ENCODE measurements around the gene CCNDBP1. TPM values are rescaled to one million over a fixed set of nuclear protein-coding genes. Genes with fewer than 3 reads are reported as not detected.
A peak's percentile ranks its signal among the peaks of the same experiment; 100 is the strongest.

Gene CCNDBP1
- total RNA-seq, 1 donor from 2014 or later: 54.4 TPM

DNA sequence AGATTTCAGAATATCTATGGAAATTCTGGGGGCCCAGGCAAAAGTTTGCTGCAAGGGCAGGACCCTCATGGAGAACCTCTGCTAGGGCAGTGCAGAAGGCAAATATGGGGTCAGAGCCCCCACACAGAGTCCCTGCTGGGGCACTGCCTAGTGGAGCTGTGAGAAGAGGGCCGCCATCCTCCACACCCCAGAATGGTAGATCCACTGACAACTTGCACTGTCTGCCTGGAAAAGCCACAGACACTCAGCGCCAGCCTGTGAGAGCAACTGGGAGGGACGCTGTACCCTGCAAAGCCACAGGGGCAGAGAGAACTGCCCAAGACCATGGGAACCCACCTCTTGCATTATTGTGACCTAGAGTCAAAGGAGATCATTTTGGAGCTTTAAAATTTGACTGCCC is 13.8 kb downstream of the CCNDBP1 start:
- peaks cover 32% of the 10 kb centered on the region for H3K4me1 ChIP-seq
- TF ChIP-seq, protein P1, sequence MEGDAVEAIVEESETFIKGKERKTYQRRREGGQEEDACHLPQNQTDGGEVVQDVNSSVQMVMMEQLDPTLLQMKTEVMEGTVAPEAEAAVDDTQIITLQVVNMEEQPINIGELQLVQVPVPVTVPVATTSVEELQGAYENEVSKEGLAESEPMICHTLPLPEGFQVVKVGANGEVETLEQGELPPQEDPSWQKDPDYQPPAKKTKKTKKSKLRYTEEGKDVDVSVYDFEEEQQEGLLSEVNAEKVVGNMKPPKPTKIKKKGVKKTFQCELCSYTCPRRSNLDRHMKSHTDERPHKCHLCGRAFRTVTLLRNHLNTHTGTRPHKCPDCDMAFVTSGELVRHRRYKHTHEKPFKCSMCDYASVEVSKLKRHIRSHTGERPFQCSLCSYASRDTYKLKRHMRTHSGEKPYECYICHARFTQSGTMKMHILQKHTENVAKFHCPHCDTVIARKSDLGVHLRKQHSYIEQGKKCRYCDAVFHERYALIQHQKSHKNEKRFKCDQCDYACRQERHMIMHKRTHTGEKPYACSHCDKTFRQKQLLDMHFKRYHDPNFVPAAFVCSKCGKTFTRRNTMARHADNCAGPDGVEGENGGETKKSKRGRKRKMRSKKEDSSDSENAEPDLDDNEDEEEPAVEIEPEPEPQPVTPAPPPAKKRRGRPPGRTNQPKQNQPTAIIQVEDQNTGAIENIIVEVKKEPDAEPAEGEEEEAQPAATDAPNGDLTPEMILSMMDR (IDR thresholded peaks at IDR 0.05; ENCODE audit: borderline replicate concordance): no peak
- peaks cover 5% of the 10 kb centered on the region for H3K9me3 ChIP-seq (replicated peaks)
- H3K27me3 ChIP-seq (ENCODE audit: low read depth): no peaks in the 10 kb centered on the region
- H3K27ac ChIP-seq (replicated peaks): no peak overlapping the region
- intact Hi-C loops (cut with micrococcal nuclease): no loop called here
- H3K36me3 ChIP-seq: peaks cover 43% of the 10 kb centered on the region
- no peak overlapping the region for H3K4me3 ChIP-seq
- DNase-seq: no peak

DNA sequence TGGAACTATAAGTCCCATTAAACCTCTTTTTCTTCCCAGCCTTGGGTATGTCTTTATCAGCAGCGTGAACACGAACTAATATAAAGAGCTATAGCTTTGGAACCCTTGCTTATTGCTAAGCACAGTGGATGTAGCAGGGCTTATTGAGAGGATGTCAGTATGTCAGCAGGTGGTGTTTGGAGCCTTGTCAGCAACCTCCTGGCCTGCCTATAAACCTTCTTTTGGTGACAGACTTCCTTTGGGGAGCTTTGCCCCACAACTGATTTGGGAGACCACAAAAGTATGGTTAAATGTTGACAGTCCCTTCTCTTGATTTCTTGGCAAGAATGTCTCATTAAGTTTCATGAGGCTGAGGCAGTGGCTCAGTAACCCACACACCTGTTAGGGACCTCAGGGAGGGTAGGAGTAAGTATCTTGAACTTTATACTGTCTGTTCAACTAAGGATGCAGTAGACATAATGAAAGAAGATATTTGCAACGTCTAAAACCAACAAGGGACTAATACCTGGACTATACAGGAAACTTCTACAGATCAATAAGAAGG is 14.8 kb downstream of the CCNDBP1 start:
- Histone ChIP-seq H3K4me1 (peaks cover 27% of the 10 kb centered on the region), H3K27me3 (ENCODE audit: low read depth) (no peaks in the 10 kb centered on the region), H3K27ac (replicated peaks) (no peak overlapping the region), H3K36me3 (peaks cover 35% of the 10 kb centered on the region), H3K4me3 (no peak overlapping the region), H3K9me3 (replicated peaks) (peaks cover 5% of the 10 kb centered on the region)
- intact Hi-C loops (cut with micrococcal nuclease): no loop called here
- TF ChIP-seq, protein P1 (IDR thresholded peaks at IDR 0.05; ENCODE audit: borderline replicate concordance): no peak
- no peak for DNase-seq

DNA sequence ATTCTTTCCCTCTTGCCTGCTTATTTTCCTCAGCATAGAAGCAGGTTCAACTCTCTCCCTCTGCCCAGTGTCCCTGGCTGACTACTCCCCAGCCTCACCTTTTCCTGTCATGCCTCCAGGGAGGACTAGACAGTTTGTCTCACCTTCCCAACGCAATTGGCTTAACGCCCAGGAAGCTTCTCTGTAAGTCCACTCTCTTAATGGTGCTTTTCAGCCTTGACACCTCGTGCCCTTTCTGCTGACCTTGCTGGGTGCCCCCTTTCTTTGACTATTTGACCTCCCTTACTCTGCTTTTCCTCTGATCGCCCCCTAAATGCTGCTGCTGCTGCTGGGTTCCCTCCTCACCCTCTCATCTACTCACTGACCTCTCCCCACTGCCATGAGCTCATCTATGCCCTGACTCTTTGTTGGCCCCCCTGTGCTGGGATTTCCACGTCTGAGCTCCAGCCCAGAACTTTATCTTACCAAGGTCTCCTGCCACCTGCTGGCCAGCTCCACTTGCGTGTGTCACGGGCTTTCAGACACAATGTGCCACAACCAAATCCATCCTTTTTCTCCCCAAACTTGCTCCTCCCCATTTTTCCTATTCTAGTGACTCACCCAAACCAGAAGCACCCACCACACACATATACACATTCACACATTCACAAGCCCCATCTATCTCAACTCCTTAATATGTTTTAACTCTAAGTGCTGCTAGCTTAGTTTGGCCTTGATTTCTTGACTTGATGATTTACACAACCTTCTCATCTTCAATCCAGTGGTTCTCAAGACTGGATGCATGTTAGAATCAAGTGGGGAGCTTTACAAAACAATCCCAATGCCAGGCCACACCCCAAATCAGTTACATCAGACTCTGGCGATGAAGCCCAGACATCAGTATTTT is 19.1 kb downstream of the CCNDBP1 start:
- Histone ChIP-seq H3K4me3 (no peak overlapping the region), H3K27ac (replicated peaks) (no peak overlapping the region), H3K4me1 (peaks cover 6% of the 10 kb centered on the region), H3K9me3 (replicated peaks) (no peaks in the 10 kb centered on the region), H3K27me3 (ENCODE audit: low read depth) (peaks cover 16% of the 10 kb centered on the region), H3K36me3 (no peaks in the 10 kb centered on the region)
- TF ChIP-seq, protein P1 (IDR thresholded peaks at IDR 0.05; ENCODE audit: borderline replicate concordance): peak; percentile 76
- intact Hi-C loops (cut with micrococcal nuclease): no loop called here
- peak; percentile 36 for DNase-seq

DNA sequence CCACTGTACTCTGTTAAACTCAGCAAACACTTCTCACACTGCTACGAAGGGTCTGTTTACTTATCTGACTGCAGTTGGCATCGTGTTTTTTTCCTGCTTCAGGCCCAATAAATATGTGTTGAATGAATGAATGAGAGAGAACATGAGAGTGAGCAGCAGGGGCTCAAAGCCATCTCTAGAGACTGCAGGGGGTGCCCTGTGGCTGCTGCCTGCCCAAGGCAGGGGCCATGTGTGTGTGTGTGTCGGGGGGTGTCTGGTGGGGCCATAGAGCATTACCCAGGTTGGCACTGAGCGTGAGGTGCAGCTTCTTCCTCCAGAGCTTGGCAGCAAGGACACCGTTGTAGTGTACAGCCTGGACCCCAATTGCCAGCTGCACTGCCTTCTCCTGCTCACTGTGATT is 20.9 kb downstream of the CCNDBP1 start:
- Histone ChIP-seq H3K27ac (replicated peaks) (no peak overlapping the region), H3K4me3 (no peak overlapping the region), H3K36me3 (no peaks in the 10 kb centered on the region), H3K27me3 (ENCODE audit: low read depth) (peaks cover 33% of the 10 kb centered on the region), H3K4me1 (peaks cover 6% of the 10 kb centered on the region), H3K9me3 (replicated peaks) (no peaks in the 10 kb centered on the region)
- intact Hi-C loops (cut with micrococcal nuclease): no loop called here
- TF ChIP-seq, protein P1 (IDR thresholded peaks at IDR 0.05; ENCODE audit: borderline replicate concordance): no peak
- DNase-seq: no peak

DNA sequence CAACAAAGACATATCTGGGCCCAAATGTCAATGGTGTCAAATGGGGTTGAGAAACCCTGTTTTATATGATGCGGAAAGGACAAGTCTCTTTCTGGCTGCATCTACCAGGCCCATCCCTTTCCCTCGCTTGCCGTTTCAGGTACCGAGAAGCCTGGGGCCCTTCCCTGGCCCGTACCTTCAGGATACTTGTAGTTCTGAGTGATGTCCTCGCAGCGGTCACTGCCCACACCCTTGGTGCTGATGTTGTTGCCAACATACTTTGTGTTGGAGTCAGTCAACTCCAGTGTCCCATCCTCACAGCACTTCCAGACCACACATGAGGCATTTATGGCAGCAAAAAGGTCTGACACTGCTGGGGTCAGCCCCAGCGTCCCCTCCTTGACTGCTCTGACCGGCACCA is 21.8 kb downstream of the CCNDBP1 start:
- TF ChIP-seq, protein P1 (IDR thresholded peaks at IDR 0.05; ENCODE audit: borderline replicate concordance): no peak
- no peak for DNase-seq
- Histone ChIP-seq H3K4me3 (no peak overlapping the region), H3K36me3 (no peaks in the 10 kb centered on the region), H3K9me3 (replicated peaks) (no peaks in the 10 kb centered on the region), H3K27me3 (ENCODE audit: low read depth) (peaks cover 39% of the 10 kb centered on the region), H3K4me1 (peaks cover 6% of the 10 kb centered on the region), H3K27ac (replicated peaks) (no peak overlapping the region)
- intact Hi-C loops (cut with micrococcal nuclease): no loop called here
